Kidney (tissue), 14 donors: ENCODE data around the gene QRICH1. TPM values are rescaled to one million over a fixed set of nuclear protein-coding genes. Genes with fewer than 3 reads are reported as not detected.

ENCODE experiments used
- DNase-seq, 5 donors: peaks; one replicate each; pipeline ENCODE4 v3.0.0-alpha.2; 2013 to 2020
- FAIRE-seq: peaks from 2 replicates; lab custom pipeline; 2012; peaks lifted over from hg19 to GRCh38; lab: Jason Lieb, UNC
- H3K27ac ChIP-seq, 2 donors: one replicate each; pipeline ENCODE4 v1.7.0; 2013; ENCODE audit warnings: low read depth in 2 of 2, low read length in 2 of 2, inconsistent platforms in 1 of 2
- H3K27me3 ChIP-seq: one replicate; pipeline ENCODE4 v1.7.1; 2013; ENCODE audit warnings: low read length, inconsistent platforms; ENCODE audit not compliant: control insufficient read depth, insufficient read depth
- H3K36me3 ChIP-seq, 3 donors: one replicate each; pipeline versions ENCODE4 v1.7.0 to v1.7.1; 2013; ENCODE audit warnings: low read length in 3 of 3, control low read depth in 1 of 3, inconsistent platforms in 1 of 3; ENCODE audit not compliant: insufficient read depth in 3 of 3, control insufficient read depth in 2 of 3
- H3K4me1 ChIP-seq, 3 donors: one replicate each; pipeline versions ENCODE4 v1.7.0 to v1.7.1; 2013; ENCODE audit warnings: low read length in 3 of 3, inconsistent platforms in 1 of 3, low read depth in 1 of 3; ENCODE audit not compliant: control insufficient read depth in 2 of 3, insufficient read depth in 2 of 3
- H3K4me3 ChIP-seq, 3 donors: one replicate each; pipeline versions ENCODE4 v1.7.0 to v1.8.1; 2013; ENCODE audit warnings: low read length in 3 of 3, control low read depth in 1 of 3, inconsistent platforms in 1 of 3
- H3K9ac ChIP-seq, 3 donors: one replicate each; pipeline versions ENCODE4 v1.7.0 to v1.7.1; 2013; ENCODE audit warnings: low read length in 3 of 3, control low read depth in 1 of 3, inconsistent platforms in 1 of 3
- H3K9me3 ChIP-seq, 3 donors: one replicate each; pipeline versions ENCODE4 v1.7.0 to v1.7.1; 2013; ENCODE audit warnings: low read length in 3 of 3, control low read depth in 1 of 3, inconsistent platforms in 1 of 3; ENCODE audit not compliant: control insufficient read depth in 2 of 3, insufficient read depth in 1 of 3
- intact Hi-C: fragments of 100-400 bp; cut with DNase I; formaldehyde crosslinking; loops from one replicate; pipeline ENCODE4 v1.11.1; 2022
- polyA plus RNA-seq: library from polyadenylated mRNA; stranded (reverse); fragments of 350-450 nt; fragmentation: Illumina TruSeq; extraction: RNeasy Lipid Tissue Mini Kit (QIAGEN cat#74804); gene quantifications from one replicate; pipeline ENCODE4 v1.2.3, GENCODE V29; 2014; ENCODE audit warnings: low read depth, low replicate concordance; ENCODE audit not compliant: insufficient read depth
- total RNA-seq: library from RNA; stranded (reverse); fragmentation: NEBNext Ultra II Directional; extraction: Animal tissue kit (Norgen Biotek cat#: 25700); gene quantifications from one replicate; pipeline ENCODE4 v1.2.1, GENCODE V29; 2021
- TF ChIP-seq, protein P1 (sequence below): IDR thresholded peaks from 3 replicates; pipeline ENCODE4 v1.5.1; 2012; ENCODE audit warnings: mild to moderate bottlenecking, moderate library complexity, borderline replicate concordance; ENCODE audit not compliant: insufficient read depth; ENCODE audit errors: extremely low read depth
- donor health status: control.
- donor health status: control.
- donor health status: control.
- donor health status: control.
- donor health status: control.
- donor health status: DM: yes; HTN: yes; CAD: no.
- donor health status: Normal renal cell carcinoma (clear cell type).

QRICH1 gene
- total and polyA plus RNA-seq, 2 donors from 2014 or later, result 23.0 to 92.1 TPM

- DNase-seq (no peak), FAIRE-seq (no peak)
- TF ChIP-seq, protein P1, sequence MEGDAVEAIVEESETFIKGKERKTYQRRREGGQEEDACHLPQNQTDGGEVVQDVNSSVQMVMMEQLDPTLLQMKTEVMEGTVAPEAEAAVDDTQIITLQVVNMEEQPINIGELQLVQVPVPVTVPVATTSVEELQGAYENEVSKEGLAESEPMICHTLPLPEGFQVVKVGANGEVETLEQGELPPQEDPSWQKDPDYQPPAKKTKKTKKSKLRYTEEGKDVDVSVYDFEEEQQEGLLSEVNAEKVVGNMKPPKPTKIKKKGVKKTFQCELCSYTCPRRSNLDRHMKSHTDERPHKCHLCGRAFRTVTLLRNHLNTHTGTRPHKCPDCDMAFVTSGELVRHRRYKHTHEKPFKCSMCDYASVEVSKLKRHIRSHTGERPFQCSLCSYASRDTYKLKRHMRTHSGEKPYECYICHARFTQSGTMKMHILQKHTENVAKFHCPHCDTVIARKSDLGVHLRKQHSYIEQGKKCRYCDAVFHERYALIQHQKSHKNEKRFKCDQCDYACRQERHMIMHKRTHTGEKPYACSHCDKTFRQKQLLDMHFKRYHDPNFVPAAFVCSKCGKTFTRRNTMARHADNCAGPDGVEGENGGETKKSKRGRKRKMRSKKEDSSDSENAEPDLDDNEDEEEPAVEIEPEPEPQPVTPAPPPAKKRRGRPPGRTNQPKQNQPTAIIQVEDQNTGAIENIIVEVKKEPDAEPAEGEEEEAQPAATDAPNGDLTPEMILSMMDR, result no peak
These were observed 29.1 kb upstream of the QRICH1 start for GRCh38 chr3:49122886-49123545.

DNA sequence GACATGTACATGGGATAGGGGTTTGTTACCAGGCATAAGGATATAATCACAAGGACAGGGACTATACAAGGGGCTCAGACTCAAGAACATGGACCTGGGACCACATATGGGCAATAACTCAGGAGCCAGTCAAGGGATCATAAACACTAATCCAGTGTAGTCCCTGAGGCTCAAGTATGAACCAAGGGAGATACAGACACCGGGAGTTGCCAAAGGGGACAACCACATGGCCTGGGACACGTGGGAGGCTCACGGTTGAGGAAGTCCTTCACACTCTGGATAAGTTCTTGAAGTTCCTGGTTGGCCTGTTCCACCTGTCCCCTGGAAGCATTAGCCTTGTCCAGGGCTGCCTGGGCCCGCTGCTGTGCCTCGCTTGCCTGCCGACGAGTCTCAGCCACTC, 28.6 kb upstream of the QRICH1 start:
- FAIRE-seq, result no peak
- Histone ChIP-seq H3K27ac (no peak overlapping the region), H3K9ac (no peak overlapping the region), H3K4me1 (peaks cover 3 to 15% (median 10%) of the 10 kb centered on the region in 3 donors), H3K27me3 (no peaks in the 10 kb centered on the region), H3K4me3 (no peak overlapping the region), H3K36me3 (peaks cover 8 to 65% (median 41%) of the 10 kb centered on the region in 3 donors), H3K9me3 (no peaks in the 10 kb centered on the region)
- intact Hi-C loops, result no loop called here
- no peak for DNase-seq
- TF ChIP-seq, protein P1, result no peak

More at GRCh38 chr3:49122886-49123545, 29.1 kb upstream of the QRICH1 start:
- H3K27me3 ChIP-seq, result no peaks in the 10 kb centered on the region
- no peak overlapping the region for H3K9ac ChIP-seq
- H3K4me1 ChIP-seq, result peaks cover 3 to 15% (median 10%) of the 10 kb centered on the region in 3 donors
- H3K27ac ChIP-seq, result no peak overlapping the region
- H3K9me3 ChIP-seq, result no peaks in the 10 kb centered on the region
- intact Hi-C loops, result no loop called here
- H3K36me3 ChIP-seq, result peaks cover 3 to 60% (median 36%) of the 10 kb centered on the region in 3 donors
- no peak overlapping the region for H3K4me3 ChIP-seq

GRCh38 chr3:49122022-49122421, 28.2 kb upstream of the QRICH1 start:
- Histone ChIP-seq H3K36me3 (peaks cover 11 to 69% (median 45%) of the 10 kb centered on the region in 3 donors), H3K27ac (no peak overlapping the region), H3K27me3 (no peaks in the 10 kb centered on the region), H3K9ac (no peak overlapping the region), H3K9me3 (no peaks in the 10 kb centered on the region), H3K4me1 (peaks cover 3 to 15% (median 10%) of the 10 kb centered on the region in 3 donors), H3K4me3 (no peak overlapping the region)
- intact Hi-C loops, result no loop called here
- TF ChIP-seq, protein P1, result no peak
- FAIRE-seq (no peak), DNase-seq (no peak)
